Measurements from ENCODE around the gene INSC.

INSC gene

DNA sequence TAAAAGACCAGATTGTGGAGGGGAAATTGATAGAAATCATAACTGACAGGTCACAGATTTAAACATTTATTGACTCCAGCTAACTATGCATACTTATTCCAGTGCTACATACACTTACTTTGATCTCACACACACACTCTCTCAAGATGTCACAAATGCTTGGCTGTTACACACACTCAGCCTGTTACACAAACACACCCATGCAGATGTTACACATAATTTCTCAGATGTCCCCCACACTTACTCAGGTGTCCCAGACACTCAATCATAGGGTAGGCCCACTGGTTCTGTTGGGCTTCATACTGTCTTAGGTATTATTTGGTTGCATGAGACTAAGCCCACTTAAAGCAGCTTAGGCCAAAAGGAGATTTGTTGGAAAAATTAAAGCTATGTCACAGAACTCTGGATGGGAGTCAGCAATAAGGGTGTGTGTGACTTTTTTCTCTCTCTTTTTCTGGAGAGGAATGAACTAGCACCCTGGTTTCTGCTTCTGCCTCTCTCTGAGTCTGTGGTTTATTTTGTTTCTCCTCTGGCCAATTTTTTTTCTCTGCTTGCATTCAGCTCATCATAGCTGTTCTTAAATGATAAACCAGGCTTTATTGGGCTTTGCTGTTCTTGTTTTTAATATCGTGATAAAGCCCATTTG lies 179.4 kb downstream of the INSC start:
- DNase-seq (ENCODE audit: low read depth) = no peak

DNA sequence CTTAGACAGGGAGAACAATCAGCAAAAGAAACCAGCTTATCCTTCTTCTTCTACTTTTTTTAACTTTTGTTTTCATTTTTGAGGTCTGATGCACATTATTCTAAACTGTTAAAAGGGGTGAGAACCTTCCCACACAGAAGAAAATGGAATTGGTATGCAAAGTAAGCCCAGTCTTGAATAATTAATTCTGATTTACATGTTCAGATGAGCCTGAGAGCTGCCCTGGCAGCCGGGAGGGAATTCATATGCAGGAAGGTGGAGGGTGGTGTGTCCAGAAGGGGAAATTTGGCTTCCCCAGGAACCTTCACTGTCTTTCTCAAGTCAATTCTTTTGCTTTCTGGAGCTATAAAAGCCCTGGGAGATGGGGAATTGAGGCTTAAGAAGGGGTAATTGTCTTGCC lies 181.0 kb downstream of the INSC start:
- DNase-seq (ENCODE audit: low read depth) = no peak
